ENCODE measurements around the gene PSMD8.
"Not testable (repeated sequence)": the region's sequence is repeated elsewhere in the genome, so short reads cannot be mapped to it uniquely, and the experiment has no call there.

Gene PSMD8

DNA sequence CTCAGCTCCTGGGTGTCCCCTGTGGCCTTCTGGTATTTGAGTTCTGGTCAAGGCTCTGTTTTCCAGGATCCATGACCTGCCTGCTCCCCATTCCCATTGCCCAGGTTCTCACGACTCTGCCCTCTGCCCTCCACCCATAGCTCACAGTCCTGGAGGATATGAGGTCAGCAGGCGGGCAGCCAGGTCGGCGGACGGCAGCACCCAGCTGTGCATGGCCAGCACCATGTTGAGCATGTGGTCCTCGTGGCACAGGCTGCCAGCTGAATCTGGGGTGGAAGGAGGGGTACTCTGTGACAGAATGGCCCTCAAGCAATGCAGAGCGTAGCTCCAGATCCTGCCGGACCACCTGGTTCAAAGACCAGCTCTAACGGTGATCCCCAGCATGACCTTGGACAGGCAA is 46.6 kb downstream of the PSMD8 start:
- peaks cover 21% of the 10 kb centered on the region for H3K27me3 Mint-ChIP-seq (ENCODE audit: low read depth)
- no peak for TF ChIP-seq CTCF (IDR thresholded peaks at IDR 0.05; ENCODE audit: unreplicated experiment in 3 of 3)
- H3K27ac Mint-ChIP-seq: no peak overlapping the region
- no peaks in the 10 kb centered on the region for H3K36me3 Mint-ChIP-seq (ENCODE audit: low read depth)
- peaks cover 7% of the 10 kb centered on the region for H3K4me1 Mint-ChIP-seq
- no peak overlapping the region for H3K4me3 Mint-ChIP-seq
- H3K9me3 Mint-ChIP-seq: no peaks in the 10 kb centered on the region

DNA sequence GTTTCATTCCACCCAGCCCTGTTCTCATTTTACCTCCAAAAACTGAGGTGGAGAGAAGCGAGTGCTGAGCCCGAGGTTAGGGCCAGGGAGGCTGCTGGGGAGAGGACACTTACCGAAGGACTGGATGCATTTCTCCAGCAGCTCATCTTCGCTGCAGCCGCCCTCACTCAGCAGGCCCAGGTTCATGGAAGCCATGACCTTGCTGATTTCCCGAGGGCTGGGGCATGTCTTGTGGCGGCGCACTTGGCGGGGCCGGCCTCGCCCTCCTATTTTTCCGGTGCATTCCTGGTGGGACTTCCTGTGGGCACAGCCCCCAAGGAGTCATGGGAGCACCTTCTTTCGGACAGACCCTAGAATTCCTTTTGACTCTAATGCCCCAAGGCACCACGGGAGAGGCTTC is 47.5 kb downstream of the PSMD8 start:
- Mint-ChIP-seq H3K4me1 (peaks cover 12% of the 10 kb centered on the region), H3K36me3 (ENCODE audit: low read depth) (no peaks in the 10 kb centered on the region), H3K27ac (no peak overlapping the region), H3K9me3 (no peaks in the 10 kb centered on the region), H3K4me3 (no peak overlapping the region), H3K27me3 (ENCODE audit: low read depth) (peaks cover 21% of the 10 kb centered on the region)
- TF ChIP-seq CTCF (IDR thresholded peaks at IDR 0.05; ENCODE audit: unreplicated experiment in 3 of 3): no peak

DNA sequence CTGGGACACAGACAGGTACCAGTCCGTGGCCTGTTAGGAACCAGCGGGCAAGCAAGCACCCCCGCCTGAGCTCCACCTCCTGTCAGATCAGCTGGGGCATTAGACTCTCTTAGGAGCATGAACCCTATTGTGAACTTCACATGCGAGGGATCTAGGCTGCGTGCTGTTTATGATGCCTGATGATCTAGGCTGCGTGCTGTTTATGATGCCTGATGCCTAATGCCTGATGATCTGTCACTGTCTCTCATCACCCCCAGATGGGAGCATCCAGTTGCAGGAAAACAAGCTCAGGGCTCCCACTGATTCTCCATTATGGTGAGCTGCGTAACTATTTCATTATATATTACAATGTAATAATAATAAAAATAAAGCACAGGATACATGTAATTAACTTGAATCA is 48.1 kb downstream of the PSMD8 start:
- Mint-ChIP-seq H3K36me3 (ENCODE audit: low read depth) (no peaks in the 10 kb centered on the region), H3K9me3 (no peaks in the 10 kb centered on the region), H3K27me3 (ENCODE audit: low read depth) (peaks cover 17% of the 10 kb centered on the region), H3K4me3 (no peak overlapping the region), H3K27ac (no peak overlapping the region), H3K4me1 (peaks cover 7% of the 10 kb centered on the region)
- TF ChIP-seq CTCF (IDR thresholded peaks at IDR 0.05; ENCODE audit: unreplicated experiment in 3 of 3): no peak

DNA sequence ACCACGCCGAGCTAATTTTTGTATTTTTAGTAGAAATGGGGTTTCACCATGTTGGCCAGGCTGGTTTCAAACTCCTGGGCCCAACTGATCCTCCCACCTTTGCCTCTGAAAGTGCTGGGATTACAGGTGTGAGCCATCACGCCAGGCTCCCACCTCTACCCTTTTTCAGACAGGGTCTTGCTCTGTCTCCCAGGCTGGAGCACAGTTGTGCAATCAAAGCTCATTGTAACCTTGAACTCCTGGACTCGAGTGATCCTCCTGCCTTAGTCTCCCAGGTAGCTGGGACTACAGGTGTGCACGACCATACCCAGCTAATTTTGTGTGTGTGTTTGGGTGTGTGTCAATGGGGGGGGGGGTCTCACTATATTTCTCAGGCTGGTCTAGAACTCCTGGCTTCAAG is 49.9 kb downstream of the PSMD8 start:
- no peak overlapping the region for H3K27ac Mint-ChIP-seq
- TF ChIP-seq CTCF (IDR thresholded peaks at IDR 0.05; ENCODE audit: unreplicated experiment in 3 of 3): no peak
- H3K4me3 Mint-ChIP-seq: no peak overlapping the region
- peaks cover 5% of the 10 kb centered on the region for H3K4me1 Mint-ChIP-seq
- H3K27me3 Mint-ChIP-seq (ENCODE audit: low read depth): peaks cover 5% of the 10 kb centered on the region
- H3K9me3 Mint-ChIP-seq: no peaks in the 10 kb centered on the region
- H3K36me3 Mint-ChIP-seq (ENCODE audit: low read depth): no peaks in the 10 kb centered on the region

- TF ChIP-seq CTCF (IDR thresholded peaks at IDR 0.05; ENCODE audit: unreplicated experiment in 3 of 3): no peak
- no peaks in the 10 kb centered on the region for H3K9me3 Mint-ChIP-seq
- peaks cover 5% of the 10 kb centered on the region for H3K27me3 Mint-ChIP-seq (ENCODE audit: low read depth)
- no peaks in the 10 kb centered on the region for H3K36me3 Mint-ChIP-seq (ENCODE audit: low read depth)
- peaks cover 5% of the 10 kb centered on the region for H3K4me1 Mint-ChIP-seq
- H3K27ac Mint-ChIP-seq: no peak overlapping the region
- no peak overlapping the region for H3K4me3 Mint-ChIP-seq
Observed at GRCh38 chr19:38425222-38425809, 50.9 kb downstream of the PSMD8 start.

DNA sequence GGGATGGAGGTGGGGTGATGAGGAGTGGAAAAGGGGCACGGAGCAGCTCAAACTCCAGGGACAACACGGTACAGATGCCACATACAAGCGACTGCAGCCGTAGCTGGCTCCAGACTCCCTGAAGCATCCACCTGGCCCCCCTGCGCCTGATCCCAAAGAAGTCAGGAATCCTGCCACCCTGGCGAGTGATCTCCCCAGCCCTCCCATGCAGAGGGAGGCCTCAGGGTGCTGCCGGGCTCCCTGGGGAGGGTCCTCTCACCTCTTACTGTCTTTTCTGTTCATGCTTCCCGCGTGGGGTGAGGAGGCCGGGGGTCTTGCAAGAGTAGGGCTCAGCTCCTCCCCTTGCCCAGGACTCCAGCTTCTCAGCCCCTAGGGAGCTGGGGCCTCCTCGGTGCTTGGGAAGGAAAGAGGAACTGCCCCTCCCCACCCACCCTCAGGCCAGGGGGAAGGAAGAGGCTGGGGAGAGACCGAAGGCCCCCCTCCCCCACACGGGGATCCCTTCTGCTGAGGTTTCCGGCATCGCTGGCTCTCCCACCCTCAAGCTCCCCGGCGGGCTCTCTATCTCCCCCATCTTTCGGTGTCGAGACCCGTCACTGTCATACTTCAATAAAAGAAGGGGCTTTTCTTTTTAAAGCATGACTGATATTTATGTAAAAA is 51.6 kb downstream of the PSMD8 start, which contains the start of gene RASGRP4:
Gene RASGRP4 (minus strand): TSS at position 410 of the 657 bp plus-strand sequence. CDS start 128 bp downstream, at position 282.
- H3K27ac Mint-ChIP-seq: peak within 1 kb of the TSS in 2 of 3 experiments; percentile 49 to 82
- H3K27me3 Mint-ChIP-seq (ENCODE audit: low read depth): peaks cover under 1% of the 10 kb centered on the region
- no peaks in the 10 kb centered on the region for H3K36me3 Mint-ChIP-seq (ENCODE audit: low read depth)
- H3K9me3 Mint-ChIP-seq: no peaks in the 10 kb centered on the region
- H3K4me3 Mint-ChIP-seq: peak within 1 kb of the TSS; percentile 28 to 72 (median 63)
- TF ChIP-seq CTCF (IDR thresholded peaks at IDR 0.05; ENCODE audit: unreplicated experiment in 3 of 3): no peak
- H3K4me1 Mint-ChIP-seq: peaks cover 5% of the 10 kb centered on the region

DNA sequence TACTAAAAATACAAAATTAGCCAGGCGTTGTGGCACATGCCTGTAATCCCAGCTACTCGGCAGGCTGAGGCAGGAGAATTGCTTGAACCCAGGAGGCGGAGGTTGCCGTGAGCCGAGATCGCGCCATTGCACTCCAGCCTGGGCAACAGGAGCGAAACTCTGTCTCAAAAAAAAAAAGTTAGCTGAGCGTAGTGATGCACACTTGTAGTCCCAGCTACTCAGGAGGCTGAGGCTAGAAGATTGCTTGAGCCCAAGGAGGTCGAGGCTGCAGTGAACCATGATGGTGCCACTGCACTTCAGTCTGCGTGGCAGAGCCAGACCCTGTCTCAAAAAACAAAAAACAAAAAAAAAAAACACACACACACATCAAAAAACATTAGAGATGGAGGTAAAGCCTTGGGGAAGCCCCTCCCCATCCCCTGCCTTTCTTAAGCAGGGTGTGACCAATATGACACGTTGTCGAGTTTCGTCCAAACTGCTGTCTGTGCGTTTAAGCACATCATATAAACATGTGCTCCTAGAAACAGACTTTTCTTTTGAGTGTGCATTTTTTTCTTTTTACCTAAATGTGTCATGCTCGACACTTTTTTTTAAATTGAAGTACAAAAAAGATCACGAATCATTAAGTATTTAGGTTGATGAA is 52.8 kb downstream of the PSMD8 start:
- H3K9me3 Mint-ChIP-seq; H3K27ac Mint-ChIP-seq; H3K36me3 Mint-ChIP-seq (ENCODE audit: low read depth); H3K4me1 Mint-ChIP-seq; H3K4me3 Mint-ChIP-seq; H3K27me3 Mint-ChIP-seq (ENCODE audit: low read depth): not testable (repeated sequence)
